HG02588 (cell line): ENCODE measurements around the gene NOP14.
"Not testable (repeated sequence)": the region's sequence is repeated elsewhere in the genome, so short reads cannot be mapped to it uniquely, and the experiment has no call there.

Source experiments
- ATAC-seq: cut with Tn5 transposase; IDR thresholded peaks from one replicate; pipeline ENCODE4 v1.9.1; 2021; ENCODE audit warnings: mild to moderate bottlenecking, moderate library complexity; ENCODE audit not compliant: unreplicated experiment

The NOP14 gene

DNA sequence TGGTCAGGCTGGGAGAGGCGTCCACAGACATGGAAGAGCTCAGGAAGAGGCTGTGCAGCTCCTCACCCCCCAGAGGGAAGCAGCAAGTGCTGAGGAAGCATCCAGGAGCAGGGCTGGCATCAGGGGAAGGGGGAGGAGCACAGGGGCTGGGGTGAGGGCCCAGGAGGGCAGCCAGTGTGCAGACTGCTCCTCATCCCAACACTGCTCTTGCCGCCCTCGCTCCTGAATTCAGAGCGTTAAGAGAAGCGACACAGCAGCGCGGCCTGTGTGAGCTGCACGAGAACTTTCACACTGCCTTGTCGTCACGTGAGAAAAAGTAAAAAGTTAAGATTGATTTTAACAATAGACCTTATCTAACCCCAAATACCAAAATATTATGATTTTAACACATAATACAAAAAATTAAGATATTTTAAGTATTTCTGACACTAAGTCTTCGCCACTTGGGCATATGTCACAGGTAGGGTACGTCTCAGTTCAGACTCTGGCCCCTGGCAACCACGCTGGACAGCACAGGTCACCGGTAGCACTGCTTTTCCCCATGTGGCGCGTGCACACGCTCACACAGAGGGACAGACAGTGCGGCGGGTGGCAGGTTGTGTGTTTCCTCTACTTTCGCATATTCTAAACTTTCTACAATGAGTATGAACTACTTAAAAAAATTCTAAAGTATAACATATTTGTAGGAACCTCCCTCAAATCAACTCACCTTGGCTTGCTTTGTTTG is 19.7 kb downstream of the NOP14 start:
- ATAC-seq: no peak

DNA sequence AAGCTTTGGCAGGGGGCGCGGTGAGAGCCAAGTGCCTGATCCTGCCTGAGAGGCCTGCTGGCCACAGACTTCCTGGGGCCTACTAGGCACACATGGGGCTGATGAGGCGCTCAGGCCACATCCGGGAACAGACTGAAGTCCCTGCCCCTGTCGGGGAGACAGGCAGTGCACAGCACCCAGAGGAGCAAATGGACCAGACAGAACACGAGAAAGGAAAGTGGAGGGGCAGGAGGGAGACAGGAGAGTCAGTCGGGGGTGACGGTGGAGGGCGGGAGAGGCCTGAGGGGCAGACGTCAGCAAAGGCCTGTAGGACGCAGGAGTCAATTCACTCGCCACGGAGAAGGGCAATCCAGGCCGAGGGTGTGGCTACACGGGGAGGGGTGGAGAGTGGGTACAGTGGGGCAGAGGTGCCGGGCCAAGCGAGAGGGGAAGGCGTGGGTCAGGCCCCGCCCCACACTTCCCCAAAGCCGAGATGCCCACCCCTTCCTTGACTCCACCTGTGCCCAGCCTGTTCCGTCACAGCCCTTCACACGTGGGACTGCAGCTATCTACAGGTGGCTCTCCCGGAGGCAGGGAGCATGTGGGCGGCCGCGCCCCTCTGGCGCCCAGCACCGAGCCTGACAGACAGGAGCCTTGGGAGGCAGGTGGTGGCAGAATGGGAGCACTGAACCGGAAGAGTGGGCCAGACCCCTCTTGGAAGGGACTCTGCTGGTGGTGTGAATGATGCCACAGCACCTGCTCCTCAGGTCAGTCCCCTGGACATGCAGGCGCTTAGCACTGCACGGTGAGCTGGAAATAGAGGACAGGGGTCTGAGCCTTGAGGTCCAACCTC is 20.5 kb downstream of the NOP14 start:
- ATAC-seq: no peak

DNA sequence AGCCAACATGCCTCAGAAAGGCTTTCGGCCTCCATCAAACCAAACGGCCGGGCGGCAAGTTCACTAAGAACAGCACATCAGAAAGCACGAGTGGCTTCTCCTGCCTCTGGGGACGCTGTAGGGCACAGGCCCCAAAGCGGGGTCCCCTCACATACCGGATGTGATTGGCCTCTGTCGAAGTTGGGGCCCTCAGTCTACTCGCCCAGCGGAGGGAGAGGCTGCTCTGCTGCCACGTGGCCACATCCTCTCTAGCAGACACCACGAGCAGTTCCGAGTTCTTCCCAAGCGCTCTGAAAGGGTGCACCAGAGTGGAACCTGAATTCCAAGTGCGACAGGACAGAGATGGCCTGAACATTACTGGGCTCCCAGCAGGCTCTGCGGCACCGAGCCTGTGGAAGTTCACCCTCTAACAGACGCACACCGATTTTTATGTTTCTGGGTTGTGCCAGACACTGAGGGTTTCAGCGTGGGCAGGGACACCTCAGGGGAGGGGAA is 21.1 kb downstream of the NOP14 start:
- ATAC-seq: no peak

DNA sequence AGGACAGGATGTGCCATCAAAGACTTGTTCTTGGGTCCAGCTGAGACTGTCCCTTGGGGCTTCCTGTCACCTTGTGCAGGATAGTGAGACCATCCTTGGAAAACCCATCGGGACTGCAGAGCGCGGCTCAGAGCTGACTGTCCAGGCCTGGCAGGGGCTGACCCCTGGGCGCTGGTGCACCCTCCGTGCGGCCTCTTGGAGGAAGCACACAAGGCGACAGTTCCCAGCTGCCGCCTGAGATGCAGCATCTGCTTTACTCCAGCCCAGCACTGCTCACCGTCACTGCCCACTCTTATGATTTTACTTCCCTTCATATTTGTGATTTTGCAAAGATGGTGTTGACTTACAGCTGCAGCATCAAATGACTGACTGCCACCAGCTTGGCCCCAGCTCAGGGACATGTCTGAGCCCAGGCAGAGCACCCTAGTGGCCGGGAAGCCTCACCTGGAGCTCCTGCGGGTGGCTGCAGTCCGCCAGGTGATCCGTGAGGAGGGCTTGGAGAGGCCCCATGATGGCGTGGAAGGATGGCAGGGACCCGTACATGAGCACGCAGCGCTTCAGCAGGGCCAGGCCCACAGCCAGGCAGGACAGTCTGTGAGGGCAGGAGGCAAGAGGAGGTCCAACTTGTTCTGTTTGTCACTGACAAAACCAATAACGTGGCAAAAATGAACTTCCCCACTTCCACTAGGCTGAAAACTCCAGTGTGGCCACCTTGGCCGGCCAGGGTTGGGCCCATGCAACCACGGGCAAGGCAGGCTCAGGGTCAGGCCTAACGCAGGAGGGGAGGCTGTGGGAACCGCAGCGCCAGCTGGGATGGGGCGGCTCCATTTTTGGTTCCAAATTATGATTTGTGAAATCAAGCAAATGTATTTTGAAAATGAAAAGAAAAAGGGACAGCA is 21.8 kb downstream of the NOP14 start:
- no peak for ATAC-seq

DNA sequence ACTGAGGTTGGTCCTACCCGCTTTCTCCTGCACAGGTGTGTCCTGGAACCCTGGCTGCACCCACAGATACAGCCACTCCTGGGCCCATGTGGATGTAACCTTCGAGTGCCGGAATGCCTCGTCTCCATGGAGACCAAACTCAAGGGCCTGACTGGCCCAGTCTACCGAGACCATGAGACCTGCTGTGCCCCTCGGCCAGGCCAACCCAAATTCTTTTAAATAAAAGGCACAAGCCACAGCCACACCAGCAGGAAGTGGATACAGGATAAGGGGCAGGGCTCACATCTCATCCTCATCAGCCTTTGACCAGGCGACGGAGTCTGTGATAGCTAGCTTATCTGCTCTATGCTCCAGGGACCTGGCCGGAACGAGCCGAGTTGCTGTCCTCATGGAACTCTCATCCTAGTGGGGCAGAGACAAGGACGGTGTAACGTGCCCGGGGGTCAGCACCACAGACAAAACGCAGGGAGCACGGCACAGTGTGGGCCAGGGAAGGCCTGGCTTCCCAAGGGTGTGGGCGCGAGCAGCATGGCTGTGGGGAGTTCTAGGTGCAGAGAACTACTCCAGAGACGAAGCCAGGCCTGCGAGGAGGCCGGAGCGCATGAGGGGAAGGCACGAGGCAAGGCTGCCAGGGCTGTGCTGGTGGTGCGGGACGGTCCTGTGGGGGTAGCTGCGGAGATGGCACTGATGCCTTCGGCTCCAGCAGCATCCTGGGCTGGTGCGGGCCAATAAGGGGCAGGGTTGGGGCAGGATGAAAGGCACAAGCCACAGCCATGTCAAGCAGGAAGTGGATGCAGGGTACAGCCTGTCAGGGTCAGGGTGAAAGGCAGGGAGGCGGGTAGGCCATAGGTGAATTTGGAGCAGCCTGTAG is 22.7 kb downstream of the NOP14 start:
- ATAC-seq: no peak

DNA sequence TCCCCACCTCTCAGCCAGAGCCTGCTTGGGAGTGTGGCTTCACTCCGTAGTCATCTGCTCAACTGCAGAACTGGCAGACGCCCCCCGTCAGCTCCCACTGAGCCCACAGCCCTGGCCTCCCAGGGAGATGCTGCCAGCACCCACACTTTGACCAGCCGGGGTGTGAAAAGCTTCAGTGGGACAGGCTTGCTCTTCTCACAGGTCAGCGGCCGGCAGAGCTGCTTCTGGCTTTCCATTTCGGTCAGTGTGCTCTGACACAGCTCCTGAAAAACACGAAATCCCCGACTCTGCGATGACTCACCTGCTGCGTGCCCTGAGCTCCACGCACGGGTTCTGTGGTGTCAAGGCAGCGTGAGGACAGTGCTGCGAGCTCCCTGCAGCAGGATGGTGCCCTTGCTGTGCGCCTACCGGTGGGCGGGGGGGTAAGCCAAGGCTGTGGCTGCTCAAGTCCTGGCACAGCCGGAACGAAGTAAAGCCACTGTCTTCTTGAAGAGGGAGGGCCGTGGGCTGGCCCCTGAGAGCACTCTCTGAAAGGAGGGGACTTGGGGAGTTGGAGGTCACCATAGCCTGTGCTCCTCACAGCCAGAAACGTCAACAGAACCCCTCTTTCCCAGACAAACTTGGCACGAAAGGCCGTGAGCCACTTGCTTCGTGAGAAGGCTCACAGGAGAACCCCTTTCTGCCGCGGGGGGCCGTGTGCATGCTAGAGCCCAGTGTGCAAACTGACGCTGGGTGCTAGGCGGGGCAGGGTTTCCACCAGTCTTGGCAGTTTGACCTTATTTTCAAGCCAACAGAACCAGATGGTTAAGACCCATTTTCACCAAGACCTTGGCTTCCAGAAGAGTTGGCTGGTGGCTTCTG is 23.6 kb downstream of the NOP14 start:
- no peak for ATAC-seq

DNA sequence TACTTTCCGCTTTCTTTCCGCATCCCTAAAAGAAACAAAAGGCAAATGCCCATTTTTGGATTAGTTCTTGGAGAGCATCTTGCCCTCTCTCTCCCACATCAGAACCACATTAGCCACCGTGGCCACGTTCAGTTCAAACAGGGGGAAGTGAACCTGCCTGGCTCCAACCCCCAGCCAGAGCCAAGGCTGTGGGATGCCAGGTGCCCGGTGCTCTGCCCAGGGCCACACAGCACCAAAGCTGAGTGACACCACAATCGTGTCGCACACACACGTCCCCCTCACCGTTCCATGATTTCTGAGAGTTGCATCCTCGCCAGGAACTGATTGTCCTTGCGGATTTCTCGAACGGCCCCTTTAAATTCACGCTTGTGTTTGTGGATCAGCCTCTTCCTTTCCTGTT is 24.3 kb downstream of the NOP14 start:
- no peak for ATAC-seq

DNA sequence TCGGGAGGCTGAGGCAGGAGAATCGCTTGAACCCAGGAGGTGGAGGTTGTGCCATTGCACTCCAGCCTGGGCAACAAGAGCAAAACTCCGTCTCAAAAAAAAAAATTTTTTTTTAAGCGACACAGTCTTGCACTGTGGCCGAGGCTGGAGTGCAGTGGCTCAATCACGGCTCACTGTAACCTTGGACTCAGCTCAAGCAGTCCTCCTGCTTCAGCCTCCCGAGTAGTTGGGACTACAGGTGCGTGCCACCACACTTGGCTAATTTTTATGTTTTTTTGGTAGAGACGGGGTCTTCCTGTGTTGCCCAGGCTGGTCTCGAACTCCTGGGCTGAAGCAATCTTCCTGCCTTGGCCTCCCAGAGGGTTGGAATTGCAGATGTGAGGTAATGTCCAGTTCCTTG is 24.8 kb downstream of the NOP14 start:
- not testable (repeated sequence) for ATAC-seq

DNA sequence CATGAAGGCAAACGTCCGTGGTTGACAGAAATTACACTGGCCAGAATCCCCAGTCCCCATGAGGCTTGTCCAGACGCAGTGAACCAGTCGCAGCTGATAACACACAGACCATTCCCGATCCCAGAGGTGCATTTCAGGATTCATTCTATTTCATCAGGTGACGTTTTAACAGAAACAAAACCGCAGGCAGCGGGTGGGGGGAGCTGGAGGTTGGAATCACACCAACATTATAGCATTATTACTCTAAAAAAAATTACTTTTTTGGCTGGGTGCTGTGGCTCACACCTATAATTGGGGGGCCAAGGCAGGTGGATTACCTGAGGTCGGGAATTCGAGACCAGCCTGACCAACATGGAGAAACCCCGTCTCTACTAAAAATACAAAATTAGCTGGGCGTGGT is 25.2 kb downstream of the NOP14 start:
- no peak for ATAC-seq

DNA sequence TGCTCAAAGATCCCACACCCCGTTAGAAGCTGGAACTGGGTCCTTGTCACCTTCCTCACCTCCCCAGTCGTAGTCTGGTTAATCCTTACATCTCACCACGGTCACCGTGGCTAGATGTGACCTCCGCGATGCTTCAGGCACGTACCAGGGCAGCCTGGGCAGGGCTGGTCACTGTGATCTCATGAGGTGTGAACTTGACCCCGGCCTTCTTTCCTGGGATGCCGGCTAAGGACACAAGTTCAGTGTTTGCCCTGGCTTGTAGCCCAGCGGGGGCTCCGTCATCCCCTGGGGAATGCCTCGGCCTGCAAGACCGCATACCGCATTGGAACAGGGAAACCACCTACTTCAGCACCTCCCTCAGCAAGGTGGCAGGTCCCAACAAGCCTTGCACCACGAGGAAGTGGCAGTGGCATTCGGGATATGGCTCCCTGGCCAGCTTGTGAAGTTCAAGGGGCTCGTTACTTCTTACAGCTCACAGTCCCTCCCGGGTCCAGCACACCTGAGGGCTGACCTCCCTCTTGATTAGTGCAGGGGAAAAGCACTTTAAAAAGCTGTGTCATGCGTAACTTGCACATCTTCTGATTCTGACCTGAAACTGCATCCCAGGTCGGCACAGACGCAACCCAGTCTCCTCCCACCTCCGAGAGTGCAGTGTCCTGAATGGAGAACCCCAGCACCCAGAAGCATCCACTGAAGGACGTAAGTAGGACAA is 25.9 kb downstream of the NOP14 start:
- ATAC-seq: no peak

DNA sequence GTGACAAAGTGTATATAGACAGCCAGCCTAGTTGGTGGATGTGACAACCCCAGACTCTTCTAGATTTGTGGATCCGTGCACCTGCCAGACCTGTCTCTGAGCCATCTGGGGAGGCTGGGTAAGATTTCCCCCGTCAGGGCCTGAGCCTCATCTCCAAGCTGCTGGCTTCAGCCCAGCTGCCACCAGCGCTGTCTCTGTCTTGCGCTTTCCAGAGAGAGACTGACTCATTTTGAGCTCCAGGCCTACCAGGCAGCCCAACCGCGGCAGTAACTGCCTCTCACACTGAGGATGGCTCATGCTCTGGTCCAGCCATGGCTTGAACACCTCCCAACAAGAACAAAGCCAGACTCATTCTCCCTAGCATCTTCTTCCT is 26.4 kb downstream of the NOP14 start:
- ATAC-seq: peak; percentile 26

DNA sequence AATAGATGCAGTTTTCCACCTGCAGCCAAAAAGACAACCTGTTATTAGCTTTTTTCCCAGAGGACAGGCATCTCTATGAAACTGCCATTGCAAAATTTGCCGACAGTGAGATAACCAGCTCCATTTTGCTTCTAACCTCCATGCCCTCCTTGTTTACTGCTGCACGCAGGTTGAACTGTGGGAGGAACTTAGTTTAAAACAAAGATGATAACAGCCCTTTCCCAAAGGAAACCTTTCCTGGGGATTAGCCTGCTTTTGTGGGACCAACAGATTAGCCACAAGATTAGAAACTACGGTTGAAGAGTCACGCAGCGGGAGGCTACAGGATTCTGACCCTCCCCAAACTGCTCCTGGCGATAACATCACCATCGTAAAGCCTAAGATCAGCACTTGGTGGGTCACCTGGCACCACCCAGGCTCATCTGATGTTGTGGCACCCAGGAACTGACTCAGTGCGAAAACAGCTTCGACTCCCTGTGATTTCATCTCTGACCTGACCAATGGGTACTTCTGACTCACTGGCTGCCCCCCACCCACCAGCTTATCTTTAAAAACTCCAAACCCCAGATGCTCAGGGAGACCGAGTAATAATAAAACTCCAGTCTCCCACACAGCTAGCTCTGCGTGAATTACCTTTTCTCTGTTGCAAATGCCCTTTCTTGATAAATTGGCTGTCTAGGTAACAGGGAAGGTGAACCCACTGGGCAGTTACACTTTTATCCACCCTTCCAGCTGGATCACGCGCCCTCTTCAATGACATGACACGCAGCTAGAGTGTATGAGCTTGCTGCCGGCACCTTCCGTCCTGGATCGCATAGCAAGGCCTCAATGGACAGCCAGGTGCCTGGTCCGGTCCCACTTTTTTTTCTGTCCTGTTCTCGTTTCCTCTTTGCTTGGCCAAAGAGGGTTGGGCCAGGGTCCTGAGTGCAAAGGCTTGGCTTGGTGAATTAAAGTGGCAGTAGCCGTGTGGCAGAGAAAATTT is 27.2 kb downstream of the NOP14 start:
- ATAC-seq: no peak

DNA sequence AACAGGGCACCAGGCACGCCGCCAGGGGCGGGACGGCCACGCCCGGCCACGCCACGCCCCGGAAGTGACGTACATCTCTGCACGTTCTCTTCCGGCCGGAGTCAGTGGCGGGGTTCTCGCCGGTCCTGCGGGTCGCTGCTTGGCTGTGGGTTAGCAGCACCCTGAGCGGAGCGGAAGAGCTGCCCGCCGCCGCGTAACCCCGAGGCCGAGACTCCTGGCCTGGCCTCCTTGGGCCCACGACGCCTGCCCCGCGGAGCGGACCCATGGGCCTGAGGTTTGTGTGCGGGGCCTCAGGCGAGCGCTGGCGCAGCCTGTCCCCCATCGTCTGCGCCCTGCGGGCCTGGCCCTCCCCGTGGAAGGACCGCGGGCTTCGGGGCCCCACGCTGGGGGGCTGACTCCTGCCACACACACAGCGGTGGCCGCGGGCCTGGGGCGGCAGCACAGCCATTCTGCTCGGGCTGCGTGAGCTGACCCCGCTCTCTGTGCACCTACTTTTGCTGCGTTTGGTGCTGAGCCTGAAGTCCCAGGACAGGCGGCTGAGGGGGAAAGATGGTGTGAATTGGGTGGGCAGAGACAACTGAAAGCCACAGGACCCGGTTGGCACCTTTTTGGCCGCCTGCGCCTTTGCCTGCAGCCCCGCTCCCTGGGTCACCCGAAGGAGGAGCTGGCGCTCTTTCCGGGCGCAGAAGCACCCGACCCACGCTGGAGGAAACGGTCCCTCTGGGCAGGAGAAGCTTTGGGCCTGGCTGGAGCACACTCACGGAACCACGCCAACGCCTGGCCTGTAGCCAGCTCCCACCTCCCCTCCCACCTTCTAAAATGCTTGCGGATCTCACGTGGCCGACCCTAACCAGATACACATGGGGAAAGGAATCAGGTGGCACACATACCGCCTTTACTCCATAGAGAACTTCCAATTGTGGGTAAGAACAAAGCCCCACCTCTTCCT is 28.1 kb downstream of the NOP14 start:
- ATAC-seq: peak; percentile 45

DNA sequence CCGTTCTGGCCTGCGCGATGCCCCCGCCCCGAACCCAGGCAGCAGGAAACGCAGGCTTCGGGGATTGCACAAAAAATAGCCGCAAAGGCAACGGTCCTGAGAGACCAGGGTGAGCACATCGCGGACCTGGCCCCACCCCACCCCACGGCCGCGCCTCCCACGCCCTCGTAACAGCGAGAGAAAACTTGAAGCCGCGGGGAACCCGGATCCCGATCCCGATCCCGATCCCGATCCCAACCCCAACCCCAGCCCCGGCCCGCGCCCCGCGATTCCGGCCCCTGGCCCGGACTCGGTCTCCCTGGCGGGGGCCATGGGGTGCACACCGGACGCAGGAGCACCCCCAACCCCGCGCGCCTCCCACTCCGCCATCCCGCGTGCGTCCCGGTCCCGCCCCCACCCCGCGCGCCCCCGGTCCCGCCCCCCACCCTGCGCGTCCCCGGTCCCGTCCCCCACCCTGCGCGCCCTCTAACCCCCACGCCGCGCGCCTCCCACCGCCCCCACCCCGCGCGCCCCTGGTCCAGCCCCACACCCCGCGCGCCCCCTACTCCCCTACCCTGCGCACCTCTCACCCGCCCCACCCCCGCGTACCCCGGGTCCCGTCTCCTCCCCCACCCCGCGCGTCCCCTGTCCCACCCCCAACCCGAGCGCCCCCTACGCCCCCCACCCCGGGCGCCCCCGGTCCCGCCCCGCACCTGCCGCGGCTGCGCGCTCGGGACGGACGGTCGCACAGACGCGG is 29.0 kb downstream of the NOP14 start:
- ATAC-seq: no peak

DNA sequence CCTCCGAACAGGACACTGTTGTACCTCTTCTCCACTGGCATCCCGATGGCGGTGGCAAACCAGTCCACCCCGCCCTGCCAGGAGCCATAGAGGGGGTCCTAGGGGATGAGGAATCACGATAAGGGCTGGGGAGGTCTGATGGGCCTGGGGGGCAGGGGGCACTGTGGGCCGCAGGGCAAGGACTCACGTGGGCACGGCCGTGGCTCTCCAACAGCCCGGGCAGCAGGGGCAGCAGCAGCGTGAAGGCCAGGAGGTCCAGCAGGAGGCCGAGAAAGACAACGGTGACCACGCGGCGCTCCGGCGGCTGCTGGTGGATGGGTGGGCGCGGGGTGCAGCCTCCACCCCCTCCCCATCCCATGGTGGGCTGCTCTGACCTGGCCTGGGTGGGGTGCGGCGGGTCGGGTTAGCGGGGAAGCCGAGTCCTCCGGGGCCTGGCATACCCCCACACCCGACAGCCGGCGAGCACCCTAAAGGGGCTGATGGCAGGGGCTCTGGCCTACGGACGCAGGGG is 29.6 kb downstream of the NOP14 start:
- no peak for ATAC-seq
